Activated CD4-positive, alpha-beta T cell treated with anti-CD3 and anti-CD28 coated beads for 36 hours (primary cell): ENCODE measurements around the gene NSFL1C. TPM values are rescaled to one million over a fixed set of nuclear protein-coding genes. Genes with fewer than 3 reads are reported as not detected.

Experiments used
- ATAC-seq: fragments of 200-7000 bp; cut with Tn5 transposase; one replicate; pipeline ENCODE4 v1.10.0; 2021; ENCODE audit warnings: mild to moderate bottlenecking, moderate library complexity
- CTCF ChIA-PET: fragments of 350-600 bp; sonication (Branson Sonifier 250); formaldehyde crosslinking; loops from one replicate; lab custom pipeline; 2021; ENCODE audit warnings: antibody characterized with exemption; lab: Charles Lee
- POLR2A ChIA-PET: fragments of 350-600 bp; sonication (Branson Sonifier 250); formaldehyde crosslinking; loops from one replicate; lab custom pipeline; 2021; ENCODE audit warnings: antibody characterized with exemption, inconsistent platforms; lab: Charles Lee
- DNase-seq: peaks from one replicate; pipeline ENCODE4 v3.0.0-alpha.2; 2020
- H3K27ac Mint-ChIP-seq: one replicate; pipeline ENCODE4 v1.8.0; 2021; ENCODE audit warnings: mixed read lengths
- H3K27me3 Mint-ChIP-seq: one replicate; pipeline ENCODE4 v1.8.0; 2021; ENCODE audit warnings: mixed read lengths
- H3K36me3 Mint-ChIP-seq: one replicate; pipeline ENCODE4 v1.8.0; 2021; ENCODE audit warnings: low read depth, mixed read lengths
- H3K4me1 Mint-ChIP-seq: one replicate; pipeline ENCODE4 v1.8.0; 2021; ENCODE audit warnings: mixed read lengths
- H3K4me3 Mint-ChIP-seq: one replicate; pipeline ENCODE4 v1.8.0; 2021; ENCODE audit warnings: mild to moderate bottlenecking, moderate library complexity, mixed read lengths
- H3K9me3 Mint-ChIP-seq: one replicate; pipeline ENCODE4 v1.8.0; 2021; ENCODE audit warnings: low read depth, mixed read lengths
- intact Hi-C, 2 experiments: fragments of 100-400 bp; cut with DNase I in 1 of 2; cut with micrococcal nuclease in 1 of 2; formaldehyde crosslinking; loops; one replicate each; pipeline versions ENCODE4 v1.14.2 to v1.15.1; 2022 to 2024; cut with DNase I, micrococcal nuclease
- total RNA-seq, 2 experiments: library from RNA; stranded (reverse); gene quantifications; one replicate each; pipeline ENCODE4 v1.2.3, GENCODE V29; 2021

Gene NSFL1C
- total RNA-seq, 2 experiments from 2014 or later, result 71.3 to 78.1 TPM

DNA sequence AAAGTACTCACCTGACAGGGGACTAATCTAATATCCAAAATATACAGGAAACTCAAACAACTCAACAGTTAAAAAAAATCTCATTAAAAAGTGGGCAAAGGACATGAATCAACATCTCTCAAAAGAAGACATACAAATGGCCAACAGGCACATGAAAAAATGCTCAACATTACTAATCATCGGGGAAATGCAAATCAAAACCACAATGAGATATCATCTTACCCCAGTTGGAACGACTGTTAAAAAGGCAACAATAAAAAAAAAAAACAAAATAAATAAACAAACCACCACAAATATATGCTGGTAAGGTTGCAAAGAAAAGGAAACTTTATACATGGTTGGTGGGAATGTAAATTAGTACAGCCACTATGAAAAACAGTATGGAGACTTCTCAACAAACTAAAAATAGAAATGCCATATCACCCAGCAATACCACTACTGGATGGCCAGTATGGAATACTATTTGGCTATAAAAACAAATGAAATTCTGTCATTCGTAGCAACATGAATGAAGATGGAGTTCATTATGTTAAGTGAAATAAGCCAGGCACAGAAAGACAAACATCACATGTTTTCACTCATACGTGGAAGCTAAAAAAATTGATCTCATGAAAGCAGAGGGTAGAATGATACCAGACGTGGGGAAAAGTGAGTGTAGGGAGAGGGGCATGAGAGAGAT is 17.9 kb upstream of the NSFL1C start:
- H3K36me3 Mint-ChIP-seq, result no peaks in the 10 kb centered on the region
- no peak overlapping the region for H3K27ac Mint-ChIP-seq
- no peaks in the 10 kb centered on the region for H3K9me3 Mint-ChIP-seq
- no peaks in the 10 kb centered on the region for H3K4me1 Mint-ChIP-seq
- peaks cover 27% of the 10 kb centered on the region for H3K27me3 Mint-ChIP-seq
- intact Hi-C loops, result no loop called here
- no peak overlapping the region for H3K4me3 Mint-ChIP-seq
- POLR2A ChIA-PET, result no interaction called here
- no peak for DNase-seq
- no peak for ATAC-seq
- CTCF ChIA-PET, result interaction anchor here (0.5 kb wide), 1 partner anchor 140 kb away, joined by 3 read pairs; no protein-coding TSS in a partner anchor

DNA sequence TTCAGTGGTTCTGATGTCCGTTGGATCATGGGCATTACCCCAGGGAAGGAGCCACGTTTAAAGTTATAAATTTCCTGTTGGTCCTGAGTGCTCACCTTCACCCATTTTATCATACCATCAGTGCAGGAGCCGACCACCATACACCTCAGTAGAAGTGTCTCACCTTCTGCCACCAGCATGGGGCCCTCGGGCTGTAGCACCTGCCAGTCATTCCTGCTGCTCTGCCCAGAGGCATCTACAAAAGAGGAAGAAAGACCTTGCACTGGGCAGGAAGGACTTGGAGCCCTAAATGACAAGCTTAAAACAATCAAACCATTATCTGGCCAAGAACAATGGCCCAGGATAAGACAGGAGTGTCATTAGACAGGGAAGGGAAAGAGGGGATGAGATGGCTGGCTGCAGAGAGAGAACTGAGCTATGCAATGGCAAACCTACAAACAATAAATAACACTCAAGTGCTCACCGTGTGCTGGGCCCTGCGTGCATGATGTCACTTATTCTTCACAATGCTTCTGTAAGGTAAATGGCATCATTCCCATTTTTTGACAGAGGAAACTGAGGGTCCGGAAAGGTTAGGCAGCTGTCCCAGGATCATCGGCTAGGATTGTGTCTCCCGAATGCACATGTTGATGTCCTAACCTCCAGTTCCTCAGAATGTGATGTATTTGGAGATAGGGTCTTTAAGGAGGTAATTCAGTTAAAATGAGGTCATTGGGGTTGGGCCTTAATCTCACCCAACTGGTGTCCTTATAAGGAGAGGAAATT is 13.4 kb upstream of the NSFL1C start:
- Mint-ChIP-seq H3K4me1 (no peaks in the 10 kb centered on the region), H3K27me3 (peaks cover 19% of the 10 kb centered on the region), H3K36me3 (no peaks in the 10 kb centered on the region), H3K4me3 (no peak overlapping the region), H3K9me3 (no peaks in the 10 kb centered on the region), H3K27ac (no peak overlapping the region)
- ChIA-PET CTCF (interaction anchor here (0.5 to 1.1 kb wide), 2 partner anchors 13 to 58 kb away, joined by 3 to 4 read pairs; partner anchors contain the start of gene NSFL1C), POLR2A (no interaction called here)
- ATAC-seq (no peak), DNase-seq (no peak)
- intact Hi-C loops, result no loop called here

DNA sequence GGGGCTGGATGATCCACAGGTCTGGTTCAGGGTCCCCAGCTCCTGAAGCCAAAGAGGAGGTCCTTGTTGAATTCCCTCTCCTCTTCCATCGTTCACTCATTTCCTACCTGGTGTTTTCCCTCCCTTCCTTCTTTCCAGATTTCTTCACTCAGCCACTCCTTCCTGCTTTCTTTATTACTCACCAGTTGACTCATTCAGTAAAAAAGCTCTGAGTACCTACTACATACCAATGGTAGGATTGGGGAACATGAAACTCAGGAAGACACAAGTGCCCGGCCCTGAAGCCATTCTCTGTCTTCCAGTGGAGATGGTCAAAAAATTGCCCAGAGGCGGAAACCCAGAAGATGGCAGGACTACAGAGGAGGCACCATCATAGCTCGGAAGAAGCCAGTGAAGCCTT is 11.9 kb upstream of the NSFL1C start:
- Mint-ChIP-seq H3K27ac (no peak overlapping the region), H3K9me3 (no peaks in the 10 kb centered on the region), H3K36me3 (no peaks in the 10 kb centered on the region), H3K4me1 (no peaks in the 10 kb centered on the region), H3K27me3 (peaks cover 9% of the 10 kb centered on the region), H3K4me3 (no peak overlapping the region)
- ChIA-PET POLR2A (no interaction called here), CTCF (interaction anchor here (0.9 kb wide), 1 partner anchor 25 kb away, joined by 3 read pairs; no protein-coding TSS in a partner anchor)
- ATAC-seq (no peak), DNase-seq (no peak)
- intact Hi-C loops, result no loop called here

DNA sequence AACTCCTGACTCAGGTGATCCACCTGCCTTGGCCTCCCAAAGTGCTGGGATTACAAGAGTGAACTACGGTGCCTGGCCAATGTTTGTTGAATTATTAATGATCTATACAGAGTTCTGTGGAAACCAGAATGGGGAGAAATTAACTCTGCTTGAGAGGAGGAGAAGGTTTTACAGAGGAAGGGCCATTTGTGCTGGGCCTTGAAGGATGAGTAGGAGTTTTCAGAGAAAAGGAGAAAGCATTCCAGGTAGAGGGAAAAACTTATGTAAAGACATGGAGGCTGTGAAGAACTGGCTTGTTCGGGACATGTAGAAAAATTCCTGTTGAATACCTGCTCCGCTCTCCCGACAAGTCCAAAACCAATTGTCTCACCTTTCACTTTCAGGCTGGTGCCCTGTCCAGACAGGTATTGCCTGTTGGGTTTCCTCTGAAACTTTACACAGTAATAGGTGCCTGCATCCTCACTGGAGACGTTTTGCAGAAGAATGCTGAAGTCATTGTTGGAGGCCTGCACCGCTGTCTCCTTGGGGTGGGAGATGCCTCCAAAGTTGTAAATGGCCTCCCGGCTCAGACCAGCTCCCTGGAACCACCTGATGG is 11.3 kb upstream of the NSFL1C start:
- Mint-ChIP-seq H3K9me3 (no peaks in the 10 kb centered on the region), H3K4me3 (no peak overlapping the region)
- CTCF ChIA-PET, result interaction anchor here (0.7 kb wide), 1 partner anchor 376 kb away, joined by 3 read pairs; no protein-coding TSS in a partner anchor

DNA sequence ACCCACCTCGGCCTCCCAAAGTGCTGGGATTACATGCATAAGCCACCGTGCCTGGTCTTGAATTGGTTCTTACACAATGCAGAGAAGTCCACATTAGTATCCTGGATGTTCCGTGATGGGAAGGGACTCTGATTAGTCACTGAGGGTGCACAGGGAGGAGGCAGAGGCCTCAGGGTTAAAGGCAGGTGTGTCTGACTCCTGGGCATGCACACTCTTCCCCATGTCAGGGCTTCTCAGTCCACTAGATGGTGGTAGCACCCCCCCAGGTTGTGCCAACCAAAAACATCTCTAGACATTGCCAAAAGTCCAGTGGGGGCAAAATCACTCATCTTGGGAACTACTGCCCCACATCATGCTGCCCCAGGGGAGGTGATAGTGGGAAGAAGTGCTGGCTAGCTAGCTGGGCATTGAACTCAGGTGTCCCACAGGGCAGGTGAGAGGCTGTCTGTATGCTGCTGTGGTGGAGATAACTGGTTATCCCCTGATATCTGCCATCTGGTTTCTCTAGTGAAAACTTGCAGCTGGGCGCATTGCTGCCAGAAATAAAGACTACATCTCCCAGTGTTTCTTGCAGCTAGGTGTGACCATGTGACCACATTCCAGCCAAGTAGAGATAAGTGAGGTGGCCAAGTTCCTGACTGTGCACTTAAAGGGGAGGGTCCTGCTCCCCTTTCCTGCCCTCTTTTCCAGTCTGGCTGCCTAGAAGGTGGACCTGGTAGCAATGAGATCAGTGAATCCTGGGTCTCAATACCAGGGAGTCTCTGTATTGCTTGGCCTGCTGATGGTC is 8.4 kb upstream of the NSFL1C start:
- no peaks in the 10 kb centered on the region for H3K4me1 Mint-ChIP-seq
- no peaks in the 10 kb centered on the region for H3K9me3 Mint-ChIP-seq
- ATAC-seq (peak; percentile 47), DNase-seq (peak; percentile 18)
- peaks cover 3% of the 10 kb centered on the region for H3K27me3 Mint-ChIP-seq
- ChIA-PET POLR2A (no interaction called here), CTCF (interaction anchor here (0.8 kb wide), 1 partner anchor 152 kb away, joined by 3 read pairs; no protein-coding TSS in a partner anchor)
- no peak overlapping the region for H3K27ac Mint-ChIP-seq
- no peaks in the 10 kb centered on the region for H3K36me3 Mint-ChIP-seq
- no peak overlapping the region for H3K4me3 Mint-ChIP-seq
- intact Hi-C loops, result no loop called here

More for the DNA sequence above, 11.3 kb upstream of the NSFL1C start:
- DNase-seq (no peak), ATAC-seq (no peak)
- intact Hi-C loops, result no loop called here
- Mint-ChIP-seq H3K27me3 (peaks cover 6% of the 10 kb centered on the region), H3K4me1 (no peaks in the 10 kb centered on the region), H3K27ac (no peak overlapping the region), H3K36me3 (no peaks in the 10 kb centered on the region)
- POLR2A ChIA-PET, result no interaction called here

DNA sequence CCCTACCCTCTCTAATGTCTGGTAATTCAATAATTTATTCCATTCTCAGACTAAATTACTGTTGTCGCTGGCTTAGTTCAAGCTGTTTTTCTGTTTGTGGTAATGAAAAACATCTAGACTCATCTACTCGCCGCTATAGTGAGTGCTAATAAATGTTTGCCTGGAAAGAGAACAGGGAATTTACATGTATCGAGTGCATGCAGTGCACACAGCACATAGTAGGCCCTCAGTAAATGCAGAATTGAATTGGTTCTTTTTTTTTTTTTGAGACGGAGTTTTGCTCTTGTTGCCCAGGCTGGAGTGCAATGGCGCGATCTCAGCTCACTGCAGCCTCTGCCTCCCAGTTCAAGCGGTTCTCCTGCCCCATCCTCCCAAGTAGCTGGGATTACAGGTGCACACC is 7.7 kb upstream of the NSFL1C start:
- CTCF ChIA-PET, result no interaction called here
- H3K27ac Mint-ChIP-seq, result no peak overlapping the region
- POLR2A ChIA-PET, result no interaction called here

DNA sequence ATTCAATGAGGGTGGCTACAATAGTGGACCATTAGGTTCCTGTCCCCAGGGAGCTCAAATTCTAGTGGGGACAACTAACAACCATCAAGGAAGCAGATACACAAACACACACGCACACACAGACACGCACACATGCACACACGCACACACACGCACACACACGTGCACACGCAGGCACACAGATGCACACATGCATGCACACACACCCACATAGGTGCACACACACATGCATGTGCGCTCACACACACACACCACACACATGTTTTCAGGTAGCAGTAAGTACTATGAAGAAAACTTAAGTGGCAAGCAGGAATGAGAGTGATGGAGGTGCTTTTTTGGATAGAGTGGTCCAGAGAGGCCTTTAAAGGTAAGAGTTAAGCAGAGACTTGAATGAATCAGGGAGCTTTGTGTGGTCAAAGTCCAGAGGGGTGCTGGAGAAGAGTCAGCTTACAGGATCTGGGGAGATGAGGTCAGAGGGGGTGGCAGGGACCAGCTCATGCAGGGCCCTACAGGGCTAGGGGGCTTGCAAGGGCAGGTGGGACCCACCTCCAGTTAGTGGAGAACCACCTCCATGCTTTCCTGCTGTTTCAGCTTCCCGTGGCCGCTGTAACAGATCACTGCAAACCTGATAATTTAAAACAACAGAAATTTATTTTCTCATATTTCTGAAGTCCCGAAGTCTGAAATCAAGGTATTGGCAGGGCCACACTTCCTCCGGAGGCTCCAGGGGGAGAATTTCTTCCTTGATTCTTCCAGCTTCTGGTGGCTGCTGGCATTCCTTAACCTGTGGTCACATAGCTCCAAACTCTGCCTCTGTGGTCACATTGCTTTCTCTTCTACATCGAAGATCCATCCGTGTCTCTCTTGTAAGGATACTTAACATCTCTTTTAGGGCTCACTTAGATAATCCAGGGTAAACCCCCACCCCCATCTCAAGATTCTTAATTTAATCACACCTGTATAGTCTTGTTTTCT is 6.9 kb upstream of the NSFL1C start:
- Mint-ChIP-seq H3K4me1 (no peaks in the 10 kb centered on the region), H3K4me3 (no peak overlapping the region), H3K27me3 (peaks cover 4% of the 10 kb centered on the region), H3K9me3 (no peaks in the 10 kb centered on the region), H3K27ac (no peak overlapping the region), H3K36me3 (no peaks in the 10 kb centered on the region)
- ChIA-PET POLR2A (no interaction called here), CTCF (no interaction called here)
- intact Hi-C loops, result no loop called here
- ATAC-seq (no peak), DNase-seq (no peak)

More for the DNA sequence above, 7.7 kb upstream of the NSFL1C start:
- DNase-seq (no peak), ATAC-seq (no peak)
- intact Hi-C loops, result no loop called here
- H3K36me3 Mint-ChIP-seq, result no peaks in the 10 kb centered on the region
- no peaks in the 10 kb centered on the region for H3K4me1 Mint-ChIP-seq
- no peaks in the 10 kb centered on the region for H3K9me3 Mint-ChIP-seq
- no peak overlapping the region for H3K4me3 Mint-ChIP-seq
- peaks cover 3% of the 10 kb centered on the region for H3K27me3 Mint-ChIP-seq

DNA sequence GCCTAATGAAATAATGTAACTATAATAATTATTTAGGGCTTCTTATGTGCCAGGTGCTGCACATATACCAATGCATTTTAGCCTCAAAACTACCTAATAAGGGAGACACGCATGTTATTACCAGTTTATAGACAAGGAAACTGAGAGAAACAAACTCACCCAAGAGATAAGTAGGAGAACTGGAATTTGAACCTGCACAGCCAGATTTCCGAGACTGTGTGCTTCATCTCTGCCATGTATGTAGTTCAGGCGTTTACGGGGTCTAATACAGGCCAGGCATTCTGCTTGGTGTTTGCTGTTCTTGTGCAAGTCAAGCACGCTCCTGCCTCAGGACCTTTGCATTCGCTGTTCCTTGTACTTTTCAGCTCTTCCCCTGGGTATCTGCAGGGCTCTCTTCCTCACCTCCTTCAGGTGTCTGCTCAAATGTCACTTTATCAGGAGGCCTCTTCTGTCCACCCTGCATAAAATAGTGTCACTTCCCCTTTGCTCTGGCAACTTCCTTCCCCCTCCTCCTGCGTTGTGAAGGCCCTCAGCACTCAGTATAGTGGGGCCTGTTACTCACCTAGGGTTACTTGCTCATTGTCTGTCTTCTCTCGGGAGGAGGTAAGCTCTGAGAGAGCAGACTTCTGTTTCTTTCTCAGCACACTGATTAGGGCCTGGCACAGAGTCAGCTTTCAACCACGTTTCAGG is 6.1 kb upstream of the NSFL1C start:
- Mint-ChIP-seq H3K27ac (no peak overlapping the region), H3K4me3 (no peak overlapping the region), H3K4me1 (peaks cover 5% of the 10 kb centered on the region), H3K27me3 (peaks cover 4% of the 10 kb centered on the region), H3K9me3 (no peaks in the 10 kb centered on the region), H3K36me3 (no peaks in the 10 kb centered on the region)
- no peak for ATAC-seq
- ChIA-PET POLR2A (no interaction called here), CTCF (no interaction called here)
- no peak for DNase-seq
- intact Hi-C loops, result no loop called here

DNA sequence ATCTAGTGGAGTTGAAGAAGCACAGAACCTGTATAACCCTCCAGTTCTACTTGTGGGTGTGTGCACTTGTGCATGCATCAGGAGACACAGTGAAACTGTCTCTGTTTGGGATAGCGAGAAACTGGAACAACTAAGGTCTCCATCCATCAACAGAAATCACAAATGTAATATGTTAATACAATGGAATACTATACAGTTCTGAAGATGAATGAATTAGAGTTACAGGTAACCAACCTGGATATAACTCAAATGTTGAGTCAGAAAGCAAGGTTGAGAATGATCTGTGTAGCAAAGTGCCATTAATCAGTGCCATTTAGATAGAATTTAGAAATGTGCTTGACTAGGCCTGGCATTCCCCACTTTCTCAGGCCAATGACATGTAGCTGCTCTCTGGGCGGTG is 4.6 kb upstream of the NSFL1C start:
- ChIA-PET CTCF (interaction anchor here (1.2 kb wide), 1 partner anchor 32 kb away, joined by 4 read pairs; no protein-coding TSS in a partner anchor), POLR2A (no interaction called here)
- intact Hi-C loops, result no loop called here
- ATAC-seq (no peak), DNase-seq (no peak)
- Mint-ChIP-seq H3K36me3 (no peaks in the 10 kb centered on the region), H3K4me1 (peaks cover 11% of the 10 kb centered on the region), H3K27me3 (peaks cover 6% of the 10 kb centered on the region), H3K4me3 (no peak overlapping the region), H3K27ac (no peak overlapping the region), H3K9me3 (no peaks in the 10 kb centered on the region)
